Measurements from ENCODE around the gene GAK.

Gene GAK

GRCh38 chr4:964346-965025 lies 32.4 kb upstream of the GAK start:
- no peak for DNase-seq (ENCODE audit: low spot score)

DNA sequence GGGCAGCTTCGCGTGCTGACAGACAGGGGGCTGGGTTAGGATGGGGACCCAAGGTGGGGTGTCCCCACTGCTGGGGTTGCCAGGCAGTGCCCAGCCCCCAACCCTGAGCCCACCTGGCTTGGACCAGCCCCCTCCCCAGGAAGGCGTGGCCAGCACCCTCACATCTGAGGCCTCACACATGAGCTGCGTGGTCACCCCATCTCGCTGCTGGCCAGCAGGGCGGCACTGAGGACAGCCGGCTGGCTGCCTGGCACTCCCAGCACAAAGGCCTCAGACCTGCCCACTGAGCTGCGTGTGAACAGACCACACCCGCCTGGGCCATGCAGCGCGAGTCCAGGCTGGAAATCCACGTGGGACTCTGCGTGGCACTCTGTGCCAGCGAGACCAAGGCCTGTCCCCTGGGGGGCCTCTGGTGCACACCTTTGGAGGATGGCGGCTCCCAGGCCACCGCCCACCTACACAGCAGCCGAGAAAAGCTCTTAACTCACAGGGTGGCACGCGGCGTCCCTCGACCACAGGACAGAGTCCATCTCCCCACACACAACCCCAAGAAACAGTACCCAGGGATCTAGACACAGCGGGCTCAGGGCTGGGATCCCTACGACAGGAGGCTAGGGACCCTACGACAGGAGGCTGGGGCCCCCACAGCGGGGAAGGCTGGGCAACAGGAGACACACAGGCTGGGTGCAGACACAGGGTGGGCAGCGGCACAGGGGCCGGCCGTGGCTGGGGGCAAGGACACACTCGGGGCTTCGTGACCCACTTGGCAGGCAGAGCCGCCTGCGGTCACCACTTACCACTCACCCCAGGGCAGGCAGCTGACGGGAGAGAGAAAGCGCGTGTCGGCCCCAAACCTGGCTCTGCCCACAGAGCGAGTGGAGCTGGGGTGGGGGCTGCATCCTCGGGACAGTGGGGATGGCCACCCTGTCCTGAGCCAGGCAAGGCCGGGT lies 31.4 kb upstream of the GAK start:
- DNase-seq (ENCODE audit: low spot score) = no peak

- DNase-seq (ENCODE audit: low spot score) = no peak
These were observed 30.4 kb upstream of the GAK start for GRCh38 chr4:962231-963208.

DNA sequence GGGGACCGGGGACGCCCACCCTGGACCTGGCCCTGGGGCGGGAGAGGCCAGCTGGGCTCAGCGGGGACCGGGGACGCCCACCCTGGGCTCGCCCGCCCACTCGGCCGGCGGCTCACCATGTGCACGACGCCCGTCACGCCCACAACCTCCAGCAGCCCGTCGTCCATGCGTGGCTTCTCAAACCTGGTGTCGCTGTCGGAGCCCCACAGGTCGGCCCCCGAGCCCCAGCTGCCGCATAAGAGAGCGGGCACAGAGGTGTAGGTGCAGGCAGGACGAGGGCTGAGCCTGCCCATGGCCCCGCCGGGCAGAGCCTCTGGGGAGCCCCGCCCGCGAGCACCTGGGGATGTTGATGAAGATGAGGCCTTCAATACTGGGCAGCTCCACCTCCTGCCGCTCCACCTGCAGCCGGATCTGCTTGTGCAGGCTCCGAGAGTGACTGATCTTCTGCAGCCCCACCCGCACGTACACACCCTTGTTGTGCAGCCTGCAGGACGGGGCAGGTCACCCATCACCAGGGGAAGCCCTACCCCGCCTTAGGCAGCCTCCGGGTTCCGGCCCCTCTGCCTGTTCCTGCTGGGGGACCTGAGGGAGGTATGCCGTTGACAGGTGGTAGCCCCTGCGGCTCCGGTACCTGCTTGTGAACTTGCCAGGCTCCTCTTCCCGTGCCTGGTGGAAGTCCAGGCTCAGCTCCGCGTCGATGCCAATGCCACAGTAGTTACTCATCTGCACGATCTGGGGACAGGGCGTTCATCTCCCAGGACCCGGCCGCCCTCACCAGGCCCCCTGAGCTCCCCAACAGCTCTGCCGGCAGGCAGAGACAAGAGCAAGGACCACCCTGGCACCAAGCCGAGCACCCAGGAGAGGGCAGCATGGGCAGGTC lies 29.5 kb upstream of the GAK start:
- no peak for DNase-seq (ENCODE audit: low spot score)

DNA sequence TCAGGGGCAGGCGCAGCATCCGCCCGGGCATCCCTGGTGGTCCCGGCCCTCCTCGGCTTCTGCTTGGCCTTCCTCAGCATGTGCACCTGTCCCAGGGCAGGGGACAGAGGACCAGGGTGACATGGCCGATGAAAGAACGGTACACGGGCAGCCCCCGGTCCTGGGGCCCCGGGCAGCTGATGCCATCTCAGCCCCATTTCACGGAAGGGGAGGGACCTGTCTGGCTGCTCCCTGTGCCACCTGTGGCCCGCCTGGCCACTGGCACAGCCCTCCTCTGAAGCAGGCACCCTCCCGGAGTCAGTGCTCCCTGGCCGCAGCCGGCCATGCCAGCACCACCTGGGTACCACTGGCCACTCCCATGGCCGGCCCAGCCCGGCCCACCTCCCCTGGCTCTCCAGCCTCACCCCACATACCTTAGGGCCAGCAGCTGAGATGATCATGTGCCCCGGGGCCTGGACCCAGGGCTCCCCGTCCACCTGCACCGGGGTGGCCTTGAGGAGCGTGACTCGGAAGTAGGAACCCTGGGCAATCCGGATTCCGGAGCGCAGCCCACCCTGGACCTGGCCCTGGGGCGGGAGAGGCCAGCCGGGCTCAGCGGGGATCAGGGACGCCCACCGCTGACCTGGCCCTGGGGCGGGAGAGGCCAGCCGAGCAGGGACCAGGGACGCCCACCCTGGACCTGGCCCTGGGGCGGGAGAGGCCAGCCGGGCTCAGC lies 28.7 kb upstream of the GAK start:
- no peak for DNase-seq (ENCODE audit: low spot score)

GRCh38 chr4:960140-960635 lies 28.1 kb upstream of the GAK start:
- no peak for DNase-seq (ENCODE audit: low spot score)

- no peak for DNase-seq (ENCODE audit: low spot score)
These were observed 27.4 kb upstream of the GAK start for GRCh38 chr4:959338-960139.

- no peak for DNase-seq (ENCODE audit: low spot score)
These were observed 26.7 kb upstream of the GAK start for GRCh38 chr4:958696-959337.

- DNase-seq (ENCODE audit: low spot score) = no peak
These were observed 26.2 kb upstream of the GAK start for GRCh38 chr4:958314-958665.

GRCh38 chr4:957581-958313 lies 25.6 kb upstream of the GAK start:
- DNase-seq (ENCODE audit: low spot score) = no peak

DNA sequence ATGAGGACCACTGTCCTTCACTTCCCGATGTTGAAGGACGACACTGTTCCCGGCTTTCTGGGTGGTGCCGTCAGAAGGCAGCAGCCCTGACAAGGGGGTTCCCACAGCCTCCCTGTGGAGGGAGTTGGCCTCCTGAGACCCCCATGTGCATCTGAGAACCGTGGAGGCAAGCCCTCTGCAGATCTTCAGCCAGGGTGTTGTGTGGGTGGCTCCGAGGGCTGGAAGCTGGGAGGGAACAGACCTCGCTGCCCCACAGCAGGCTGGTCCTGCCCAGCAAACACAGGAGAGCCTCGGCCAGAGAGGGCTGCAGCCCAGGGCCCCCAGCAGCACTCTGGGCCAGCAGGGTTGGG lies 25.1 kb upstream of the GAK start:
- no peak for DNase-seq (ENCODE audit: low spot score)

DNA sequence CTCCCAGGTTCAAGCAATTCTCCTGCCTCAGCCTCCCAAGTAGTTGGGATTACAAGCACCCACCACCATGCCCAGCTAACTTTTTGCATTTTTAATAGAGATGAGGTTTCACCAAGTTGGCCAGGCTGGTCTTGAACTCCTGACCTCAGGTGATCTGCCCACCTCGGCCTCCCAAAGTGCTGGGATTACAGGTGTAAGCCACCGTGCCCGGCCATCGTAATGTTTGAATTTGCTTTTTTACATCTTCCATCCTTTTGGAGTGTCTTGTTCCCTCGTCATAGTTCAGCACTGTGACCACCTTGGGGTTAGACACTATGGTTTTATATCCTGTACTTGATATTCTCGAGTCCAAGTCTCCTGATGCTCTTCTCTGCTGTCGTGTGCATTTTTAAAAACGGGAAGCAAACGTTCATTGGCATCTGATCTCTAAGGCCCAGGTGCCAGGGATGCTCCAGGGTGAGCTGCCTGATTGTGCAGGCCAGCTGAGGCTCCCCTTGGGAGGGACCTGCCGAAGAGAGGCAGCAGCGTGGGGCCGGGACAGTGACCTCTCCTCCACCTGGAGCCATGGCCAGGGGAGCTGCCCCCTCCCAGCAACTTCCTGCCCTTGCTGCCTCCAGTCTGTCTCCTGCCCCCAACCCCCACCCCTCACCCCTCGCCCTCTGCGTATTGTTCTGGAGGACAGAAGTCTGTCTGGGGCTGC lies 24.6 kb upstream of the GAK start:
- no peak for DNase-seq (ENCODE audit: low spot score)

- DNase-seq (ENCODE audit: low spot score) = no peak
These were observed 23.8 kb upstream of the GAK start for GRCh38 chr4:955931-956381.

DNA sequence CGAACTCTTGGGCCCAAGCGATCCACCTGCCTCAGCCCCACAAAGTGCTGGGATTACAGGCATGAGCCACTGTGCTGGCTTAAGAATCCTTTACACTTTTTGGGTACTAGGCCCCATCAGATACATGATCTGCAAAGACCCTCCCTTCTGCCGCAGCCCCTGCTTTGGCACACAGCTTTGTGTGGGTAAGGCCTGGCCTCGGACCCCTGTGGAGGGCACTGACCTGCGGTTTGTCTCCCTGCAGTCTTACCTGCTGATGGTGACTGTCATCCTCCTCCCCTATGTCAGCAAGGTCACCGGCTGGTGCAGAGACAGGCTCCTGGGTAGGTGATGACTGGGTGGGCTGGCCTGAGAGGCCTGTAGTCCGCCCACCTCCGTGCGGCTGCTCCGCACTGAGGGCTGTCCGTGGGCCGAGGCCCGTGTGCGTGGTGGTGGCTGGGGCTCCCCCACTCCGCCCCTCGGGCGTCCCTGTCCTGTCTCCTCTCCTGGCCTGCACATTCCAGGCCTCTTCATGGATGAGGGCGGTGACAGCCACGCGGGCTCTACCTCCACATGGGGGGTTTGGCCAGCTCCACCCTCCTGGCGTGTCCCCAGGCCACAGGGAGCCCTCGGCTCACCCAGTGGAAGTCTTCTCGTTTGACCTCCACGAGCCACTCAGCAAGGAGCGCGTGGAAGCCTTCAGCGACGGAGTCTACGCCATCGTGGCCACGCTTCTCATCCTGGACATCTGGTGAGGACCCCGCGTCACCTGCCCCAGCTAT lies 23.2 kb upstream of the GAK start:
- DNase-seq (ENCODE audit: low spot score) = no peak

DNA sequence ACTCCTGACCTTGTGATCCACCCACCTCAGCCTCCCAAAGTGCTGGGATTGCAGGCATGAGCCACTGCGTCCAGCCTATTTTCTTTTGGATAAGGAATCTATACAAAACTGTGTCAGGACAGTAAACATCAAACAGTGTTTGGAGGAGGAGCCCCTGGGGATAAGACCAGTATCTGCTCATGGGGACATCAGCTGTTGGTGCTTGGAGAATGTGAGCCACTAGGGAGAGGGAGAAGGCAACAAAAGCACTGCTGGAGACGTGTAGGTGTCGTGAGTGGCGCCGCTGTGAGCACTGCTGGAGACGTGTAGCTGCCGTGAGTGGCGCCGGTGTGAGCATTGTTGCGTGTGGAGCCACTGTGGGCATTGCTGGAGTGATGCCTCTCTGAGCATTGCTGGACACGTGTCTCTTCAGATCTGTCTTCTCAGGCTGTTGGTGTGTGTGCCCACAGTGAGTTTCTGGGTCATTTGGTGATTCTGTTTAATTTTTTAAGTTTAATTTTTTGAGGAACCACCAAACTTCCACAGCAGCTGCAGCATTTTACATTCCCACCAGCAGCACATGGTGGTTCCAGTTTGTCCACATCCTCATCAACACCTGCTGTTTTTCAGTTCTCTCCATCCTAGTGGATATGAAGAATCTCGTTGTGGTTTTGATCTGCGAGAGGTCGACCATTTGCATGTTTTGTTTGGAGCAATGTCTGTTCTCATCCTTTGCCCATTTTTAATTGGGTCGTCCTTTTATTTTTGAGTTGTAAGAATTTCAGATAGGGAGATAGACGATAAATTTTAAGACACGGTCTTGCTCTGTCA lies 22.3 kb upstream of the GAK start:
- DNase-seq (ENCODE audit: low spot score) = no peak

- DNase-seq (ENCODE audit: low spot score) = no peak
These were observed 21.4 kb upstream of the GAK start for GRCh38 chr4:953574-953915.
